Measurements from ENCODE around the gene ATP2C2. TPM values are rescaled to one million over a fixed set of nuclear protein-coding genes. Genes with fewer than 3 reads are reported as not detected.
"Not testable (repeated sequence)": the region's sequence is repeated elsewhere in the genome, so short reads cannot be mapped to it uniquely, and the experiment has no call there.

The ATP2C2 gene
- total and polyA plus RNA-seq, 2 donors (not counting 1 experiment from before 2014, with no cell fraction given), result not detected

DNA sequence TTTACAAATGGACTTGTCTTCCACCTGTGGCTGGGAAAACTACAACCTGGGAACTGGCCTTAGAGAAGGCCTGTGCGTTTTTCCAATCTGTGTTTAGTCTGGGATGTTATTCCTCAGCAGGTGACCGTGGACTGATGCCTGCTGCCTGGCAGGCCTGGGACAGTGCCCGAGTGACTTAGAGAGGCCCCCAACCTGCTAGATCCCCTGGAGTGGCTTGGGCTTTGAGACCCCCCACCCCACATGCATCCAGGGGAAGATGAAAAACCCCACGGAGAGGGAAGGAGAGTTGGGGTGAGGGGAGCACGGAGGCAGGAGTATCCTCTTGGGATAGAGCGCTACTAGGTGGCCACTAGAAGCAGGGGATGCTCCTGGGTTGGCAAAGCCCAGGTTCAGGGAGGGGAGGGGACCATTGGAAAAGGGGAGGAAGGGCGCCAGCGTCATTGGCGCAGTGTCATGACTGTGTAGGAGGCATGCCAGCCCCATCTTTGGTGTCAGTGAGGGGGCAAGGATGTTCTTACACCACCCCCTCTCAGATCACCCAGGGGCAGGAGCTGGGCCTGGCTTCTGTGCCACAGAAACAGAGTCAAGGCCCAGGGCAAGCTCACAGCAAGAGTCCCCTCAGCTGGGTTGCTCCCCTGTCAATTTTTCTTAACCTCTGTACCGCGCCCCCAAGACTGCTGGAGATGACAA is 82.0 kb downstream of the ATP2C2 start:
- Histone ChIP-seq H3K79me2 (ENCODE audit: control insufficient read depth, insufficient read depth, low read length) (no peaks in the 10 kb centered on the region), H3K9me3 (ENCODE audit: control insufficient read depth, insufficient read depth, low read depth, low read length) (no peaks in the 10 kb centered on the region), H3K4me1 (ENCODE audit: control insufficient read depth, extremely low read depth, insufficient read depth, low read length) (no peaks in the 10 kb centered on the region), H3K4me3 (replicated peaks in 1 of 4; ENCODE audit: control extremely low read depth in 1 of 4, insufficient read depth in 1 of 4, low read depth in 3 of 4, low read length in 4 of 4) (no peak overlapping the region), H3K36me3 (ENCODE audit: control insufficient read depth, insufficient read depth, low read length) (no peaks in the 10 kb centered on the region), H3K27me3 (ENCODE audit: control insufficient read depth, insufficient read depth, low read length) (peaks cover 3% of the 10 kb centered on the region), H3K4me2 (ENCODE audit: extremely low read depth, insufficient read depth, low read length) (no peak overlapping the region), H4K20me1 (ENCODE audit: control insufficient read depth, extremely low read depth, insufficient read depth, low read length) (no peaks in the 10 kb centered on the region), H3K27ac (ENCODE audit: insufficient read depth, low read length) (no peak overlapping the region), H2AFZ (ENCODE audit: low read length) (no peak overlapping the region), H3K9ac (ENCODE audit: insufficient read depth, low read length) (no peak overlapping the region)
- no peak for TF ChIP-seq EZH2 (IDR thresholded peaks at IDR 0.05; ENCODE audit: low read length, missing control alignments)
- TF ChIP-seq, protein P1, sequence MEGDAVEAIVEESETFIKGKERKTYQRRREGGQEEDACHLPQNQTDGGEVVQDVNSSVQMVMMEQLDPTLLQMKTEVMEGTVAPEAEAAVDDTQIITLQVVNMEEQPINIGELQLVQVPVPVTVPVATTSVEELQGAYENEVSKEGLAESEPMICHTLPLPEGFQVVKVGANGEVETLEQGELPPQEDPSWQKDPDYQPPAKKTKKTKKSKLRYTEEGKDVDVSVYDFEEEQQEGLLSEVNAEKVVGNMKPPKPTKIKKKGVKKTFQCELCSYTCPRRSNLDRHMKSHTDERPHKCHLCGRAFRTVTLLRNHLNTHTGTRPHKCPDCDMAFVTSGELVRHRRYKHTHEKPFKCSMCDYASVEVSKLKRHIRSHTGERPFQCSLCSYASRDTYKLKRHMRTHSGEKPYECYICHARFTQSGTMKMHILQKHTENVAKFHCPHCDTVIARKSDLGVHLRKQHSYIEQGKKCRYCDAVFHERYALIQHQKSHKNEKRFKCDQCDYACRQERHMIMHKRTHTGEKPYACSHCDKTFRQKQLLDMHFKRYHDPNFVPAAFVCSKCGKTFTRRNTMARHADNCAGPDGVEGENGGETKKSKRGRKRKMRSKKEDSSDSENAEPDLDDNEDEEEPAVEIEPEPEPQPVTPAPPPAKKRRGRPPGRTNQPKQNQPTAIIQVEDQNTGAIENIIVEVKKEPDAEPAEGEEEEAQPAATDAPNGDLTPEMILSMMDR (conservative IDR thresholded peaks at IDR 0.05 in 1 of 2, IDR thresholded peaks at IDR 0.05 in 1 of 2; ENCODE audit: low read depth in 1 of 2, low read length in 2 of 2), result no peak
- no peak for DNase-seq (ENCODE audit: low read depth in 2 of 2)

DNA sequence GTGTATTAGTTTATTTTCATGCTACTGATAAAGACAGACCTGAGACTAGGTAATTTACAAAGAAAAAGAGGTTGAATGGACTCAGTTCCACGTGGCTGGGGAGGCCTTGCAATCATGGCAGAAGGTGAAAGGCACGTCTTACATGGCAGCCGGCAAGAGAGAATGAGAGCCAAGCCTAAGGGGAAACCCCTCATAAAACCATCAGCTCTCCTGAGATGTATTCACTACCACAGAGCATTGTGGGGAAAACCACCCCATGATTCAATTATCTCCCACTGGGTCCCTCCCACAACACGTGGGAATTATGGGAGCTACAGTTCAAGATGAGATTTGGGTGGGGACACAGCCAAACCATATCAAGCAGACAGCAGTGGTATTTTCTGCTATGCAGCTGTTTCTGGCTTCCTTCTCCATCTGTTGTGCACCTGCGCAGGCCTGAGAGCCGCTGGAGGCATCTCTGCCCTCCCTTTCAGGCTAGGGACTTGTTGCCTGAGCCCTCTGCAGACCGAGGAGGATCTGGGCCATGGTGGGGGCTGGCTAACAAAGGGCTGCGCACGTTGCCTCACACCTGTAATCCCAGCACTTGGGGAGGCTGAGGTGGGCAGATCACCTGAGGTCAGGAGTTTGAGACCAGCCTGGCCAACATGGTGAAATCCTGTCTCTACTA is 82.8 kb downstream of the ATP2C2 start:
- H3K4me2 ChIP-seq (ENCODE audit: extremely low read depth, insufficient read depth, low read length); H3K9me3 ChIP-seq (ENCODE audit: control insufficient read depth, insufficient read depth, low read depth, low read length); H2AFZ ChIP-seq (ENCODE audit: low read length); H3K9ac ChIP-seq (ENCODE audit: insufficient read depth, low read length); H3K4me3 ChIP-seq (replicated peaks in 1 of 4; ENCODE audit: control extremely low read depth in 1 of 4, insufficient read depth in 1 of 4, low read depth in 3 of 4, low read length in 4 of 4); H3K36me3 ChIP-seq (ENCODE audit: control insufficient read depth, insufficient read depth, low read length); H3K27me3 ChIP-seq (ENCODE audit: control insufficient read depth, insufficient read depth, low read length); H3K4me1 ChIP-seq (ENCODE audit: control insufficient read depth, extremely low read depth, insufficient read depth, low read length); H3K79me2 ChIP-seq (ENCODE audit: control insufficient read depth, insufficient read depth, low read length); H3K27ac ChIP-seq (ENCODE audit: insufficient read depth, low read length); DNase-seq (ENCODE audit: low read depth in 2 of 2); H4K20me1 ChIP-seq (ENCODE audit: control insufficient read depth, extremely low read depth, insufficient read depth, low read length): not testable (repeated sequence)

DNA sequence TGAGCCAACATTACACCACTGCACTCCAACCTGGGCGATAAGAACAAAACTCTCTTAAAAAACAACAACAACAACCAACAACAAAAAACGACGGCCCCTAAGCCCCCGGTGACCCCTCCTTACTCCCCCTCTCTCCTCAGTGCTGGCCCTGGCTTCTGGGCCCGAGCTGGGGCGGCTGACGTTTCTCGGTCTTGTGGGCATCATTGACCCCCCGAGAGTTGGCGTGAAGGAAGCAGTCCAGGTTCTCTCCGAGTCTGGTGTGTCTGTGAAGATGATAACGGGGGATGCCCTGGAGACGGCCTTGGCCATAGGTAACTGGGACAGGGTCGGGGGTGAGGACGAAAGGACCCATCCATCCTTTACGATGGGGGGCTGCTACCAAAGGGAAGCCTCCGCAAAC is 83.4 kb downstream of the ATP2C2 start:
- H3K36me3 ChIP-seq (ENCODE audit: control insufficient read depth, insufficient read depth, low read length), result no peaks in the 10 kb centered on the region
- no peaks in the 10 kb centered on the region for H4K20me1 ChIP-seq (ENCODE audit: control insufficient read depth, extremely low read depth, insufficient read depth, low read length)
- H3K27ac ChIP-seq (ENCODE audit: insufficient read depth, low read length), result no peak overlapping the region
- no peak overlapping the region for H3K9ac ChIP-seq (ENCODE audit: insufficient read depth, low read length)
- H3K27me3 ChIP-seq (ENCODE audit: control insufficient read depth, insufficient read depth, low read length), result no peaks in the 10 kb centered on the region
- H3K4me2 ChIP-seq (ENCODE audit: extremely low read depth, insufficient read depth, low read length), result no peak overlapping the region
- TF ChIP-seq, protein P1 (conservative IDR thresholded peaks at IDR 0.05 in 1 of 2, IDR thresholded peaks at IDR 0.05 in 1 of 2; ENCODE audit: low read depth in 1 of 2, low read length in 2 of 2), result no peak
- TF ChIP-seq EZH2 (IDR thresholded peaks at IDR 0.05; ENCODE audit: low read length, missing control alignments), result no peak
- no peaks in the 10 kb centered on the region for H3K9me3 ChIP-seq (ENCODE audit: control insufficient read depth, insufficient read depth, low read depth, low read length)
- no peak overlapping the region for H2AFZ ChIP-seq (ENCODE audit: low read length)
- no peaks in the 10 kb centered on the region for H3K4me1 ChIP-seq (ENCODE audit: control insufficient read depth, extremely low read depth, insufficient read depth, low read length)
- DNase-seq (ENCODE audit: low read depth in 2 of 2), result no peak
- H3K79me2 ChIP-seq (ENCODE audit: control insufficient read depth, insufficient read depth, low read length), result no peaks in the 10 kb centered on the region
- H3K4me3 ChIP-seq (replicated peaks in 1 of 4; ENCODE audit: control extremely low read depth in 1 of 4, insufficient read depth in 1 of 4, low read depth in 3 of 4, low read length in 4 of 4), result no peak overlapping the region

All from fibroblast of lung (primary cell).